Mesodermal cell (in vitro differentiated cells): ENCODE measurements around the gene RALGDS.
"Not testable (repeated sequence)": the region's sequence is repeated elsewhere in the genome, so short reads cannot be mapped to it uniquely, and the experiment has no call there.

Experiments
- H3K27ac ChIP-seq: 2 replicates; pipeline ENCODE4 v1.7.0; 2013; ENCODE audit warnings: mild to moderate bottlenecking, low read depth, low read length, moderate library complexity; ENCODE audit not compliant: severe bottlenecking
- H3K36me3 ChIP-seq: 2 replicates; pipeline ENCODE4 v1.7.1; 2013; ENCODE audit warnings: mild to moderate bottlenecking, low read length, moderate library complexity; ENCODE audit not compliant: control insufficient read depth, insufficient read depth
- H3K4me1 ChIP-seq: one replicate; pipeline ENCODE4 v1.7.1; 2013; ENCODE audit warnings: mild to moderate bottlenecking, low read length; ENCODE audit not compliant: insufficient read depth, control insufficient read depth, poor library complexity, severe bottlenecking
- H3K4me3 ChIP-seq: 2 replicates; pipeline ENCODE4 v1.7.0; 2013; ENCODE audit warnings: low read length, control low read depth, mild to moderate bottlenecking; ENCODE audit not compliant: insufficient read depth, poor library complexity, severe bottlenecking; ENCODE audit errors: extremely low read depth
- H3K9me3 ChIP-seq: 2 replicates; pipeline ENCODE4 v1.7.1; 2013; ENCODE audit warnings: mild to moderate bottlenecking, low read length, moderate library complexity; ENCODE audit not compliant: control insufficient read depth
- WGBS, 2 experiments: methylation state at CpG; one replicate each; pipeline ENCODE4 v1.1.5; 2013; ENCODE audit warnings: missing lambda C conversion rate in 2 of 2; ENCODE audit not compliant: insufficient coverage in 2 of 2; 5-methylcytosine and 5-hydroxymethylcytosine counted together

Gene RALGDS

DNA sequence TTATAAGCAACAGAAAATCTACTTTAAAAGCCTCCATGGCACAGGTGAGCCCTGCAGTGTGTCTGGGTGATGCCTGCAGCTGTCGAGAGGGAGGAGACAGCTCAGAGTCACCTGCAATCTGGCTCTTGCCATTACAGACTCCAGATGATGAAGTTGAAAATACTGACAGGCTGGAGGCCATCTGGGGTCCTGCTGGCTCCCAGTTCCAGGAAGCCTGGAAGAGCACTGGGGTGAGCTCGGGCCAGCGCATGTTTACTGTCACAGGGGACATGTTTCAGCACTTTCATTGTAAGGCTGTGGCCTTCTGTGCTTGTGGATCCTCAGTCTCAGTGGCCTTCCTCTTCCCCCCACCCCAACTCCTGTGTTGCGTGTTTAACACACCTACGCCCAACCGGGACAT is 30.9 kb downstream of the RALGDS start:
- H3K4me1 ChIP-seq = no peaks in the 10 kb centered on the region
- H3K4me3 ChIP-seq = no peak overlapping the region
- H3K27ac ChIP-seq = no peak overlapping the region
- 75 to 100% methylated on average over 2 to 4 of the region's 6 CpGs for WGBS, 2 experiments
- no peaks in the 10 kb centered on the region for H3K9me3 ChIP-seq
- no peaks in the 10 kb centered on the region for H3K36me3 ChIP-seq

DNA sequence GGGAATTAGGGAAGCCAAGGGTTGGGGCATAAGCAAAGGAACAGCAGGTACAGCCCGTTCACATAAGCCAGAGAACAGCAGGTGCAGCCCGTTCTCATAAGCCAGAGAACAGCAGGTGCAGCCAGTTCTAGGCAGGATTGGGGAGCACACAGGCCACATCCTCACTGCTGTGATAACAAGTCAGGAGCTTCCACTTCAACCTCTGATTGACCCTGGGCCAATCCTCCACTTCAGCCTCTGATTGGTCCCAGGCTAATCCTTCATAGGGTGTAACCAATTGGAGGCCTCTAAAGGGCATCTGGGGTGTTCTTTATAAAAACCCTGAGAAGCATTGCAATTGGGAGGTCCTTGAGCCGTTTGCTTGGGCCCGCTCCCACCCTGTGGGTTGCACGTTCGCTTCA is 31.8 kb downstream of the RALGDS start:
- Histone ChIP-seq H3K4me3 (no peak overlapping the region), H3K27ac (no peak overlapping the region), H3K9me3 (no peaks in the 10 kb centered on the region), H3K4me1 (no peaks in the 10 kb centered on the region), H3K36me3 (no peaks in the 10 kb centered on the region)
- 93 to 98% methylated on average over 4 to 6 of the region's 6 CpGs for WGBS, 2 experiments

DNA sequence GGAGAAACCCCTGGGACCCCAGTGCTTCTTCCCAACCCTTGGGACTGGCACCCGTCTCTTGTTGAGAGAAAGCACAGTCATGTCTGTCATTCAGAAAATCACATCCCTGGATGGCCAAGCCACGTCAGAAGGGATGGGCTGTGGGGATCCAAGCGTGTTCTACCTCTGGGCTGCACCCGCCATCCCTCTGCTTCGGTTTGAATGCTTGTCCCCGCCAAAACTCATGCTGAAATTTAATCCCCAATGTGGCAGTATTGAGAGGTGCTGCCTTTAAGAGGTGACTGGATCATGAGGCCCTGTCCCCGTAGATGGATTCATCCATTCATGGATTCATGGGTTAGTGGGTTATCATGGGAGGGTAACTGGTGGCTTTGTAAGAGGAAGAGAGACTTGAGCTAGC is 32.3 kb downstream of the RALGDS start:
- WGBS, 2 experiments = 90 to 98% methylated on average over 7 of the region's 7 CpGs
- Histone ChIP-seq H3K4me3 (no peak overlapping the region), H3K4me1 (no peaks in the 10 kb centered on the region), H3K27ac (no peak overlapping the region), H3K9me3 (no peaks in the 10 kb centered on the region), H3K36me3 (no peaks in the 10 kb centered on the region)

DNA sequence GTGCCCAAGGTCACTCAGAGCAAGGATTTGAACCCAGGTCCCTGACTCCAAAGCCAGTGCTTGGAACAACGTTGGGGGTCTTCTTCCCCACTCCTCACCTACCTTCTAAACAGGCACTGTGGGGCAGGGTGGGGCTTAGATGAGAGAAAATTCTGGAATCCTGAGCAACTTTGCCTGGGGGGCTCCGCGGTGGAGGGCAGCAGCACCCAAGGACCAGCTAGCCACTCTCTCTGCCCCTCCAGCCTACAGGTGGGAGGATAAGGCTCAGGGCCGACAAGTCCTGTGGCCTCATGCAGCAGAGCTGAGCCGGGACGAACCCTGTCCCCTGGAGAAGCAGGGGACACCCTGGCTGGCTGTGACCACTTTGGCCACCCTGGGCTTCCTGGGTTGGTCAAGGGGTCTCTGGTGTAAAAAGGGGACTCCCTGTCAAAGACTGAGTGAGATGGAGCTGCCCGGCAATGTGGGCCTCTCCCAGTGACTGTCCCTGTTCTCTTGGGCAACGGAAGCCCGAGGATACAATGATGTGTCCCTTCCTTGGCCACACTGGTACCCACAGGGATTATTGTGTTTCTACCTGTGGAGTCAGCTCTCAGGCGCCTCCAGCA is 32.8 kb downstream of the RALGDS start:
- H3K9me3 ChIP-seq = no peaks in the 10 kb centered on the region
- no peaks in the 10 kb centered on the region for H3K36me3 ChIP-seq
- H3K4me3 ChIP-seq = no peak overlapping the region
- no peaks in the 10 kb centered on the region for H3K4me1 ChIP-seq
- no peak overlapping the region for H3K27ac ChIP-seq
- 88 to 97% methylated on average over 5 to 9 of the region's 10 CpGs for WGBS, 2 experiments

DNA sequence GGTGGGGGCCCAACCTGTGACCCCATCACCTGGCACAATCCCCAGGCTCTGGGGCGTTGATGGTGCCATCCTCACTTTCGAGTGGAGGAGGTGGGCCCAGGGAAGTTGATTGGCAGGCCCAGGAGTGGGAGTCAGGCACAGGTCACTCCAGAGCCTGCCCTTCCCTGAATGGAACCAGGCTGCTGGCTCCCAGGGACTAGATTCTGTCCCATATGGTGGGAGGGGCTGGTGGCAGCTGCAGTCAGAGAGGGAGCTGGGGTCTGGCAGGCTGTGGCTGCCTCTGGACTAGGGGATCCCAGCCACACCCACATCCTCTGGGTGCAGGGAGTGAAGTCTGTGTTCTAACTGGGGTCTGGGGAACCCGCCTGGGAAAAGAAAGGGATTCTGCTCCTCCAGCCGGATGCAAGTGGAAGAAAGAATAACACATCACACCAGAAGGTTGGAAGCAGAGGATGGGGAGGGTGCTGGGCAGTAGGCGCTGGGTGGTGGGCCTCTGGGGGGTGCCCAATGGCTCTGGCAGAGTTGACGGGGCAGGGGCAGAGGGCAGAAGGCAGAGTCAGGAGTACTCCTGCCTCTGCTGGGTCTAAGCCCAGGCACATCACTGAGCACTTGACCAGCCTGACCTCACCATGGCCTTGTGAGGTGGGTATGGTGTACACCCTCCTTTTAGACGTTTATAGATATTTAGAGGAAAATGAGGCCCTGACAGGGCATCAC is 33.5 kb downstream of the RALGDS start:
- H3K27ac ChIP-seq = no peak overlapping the region
- WGBS, 2 experiments = 78 to 82% methylated on average over 5 to 7 of the region's 7 CpGs
- H3K36me3 ChIP-seq = no peaks in the 10 kb centered on the region

DNA sequence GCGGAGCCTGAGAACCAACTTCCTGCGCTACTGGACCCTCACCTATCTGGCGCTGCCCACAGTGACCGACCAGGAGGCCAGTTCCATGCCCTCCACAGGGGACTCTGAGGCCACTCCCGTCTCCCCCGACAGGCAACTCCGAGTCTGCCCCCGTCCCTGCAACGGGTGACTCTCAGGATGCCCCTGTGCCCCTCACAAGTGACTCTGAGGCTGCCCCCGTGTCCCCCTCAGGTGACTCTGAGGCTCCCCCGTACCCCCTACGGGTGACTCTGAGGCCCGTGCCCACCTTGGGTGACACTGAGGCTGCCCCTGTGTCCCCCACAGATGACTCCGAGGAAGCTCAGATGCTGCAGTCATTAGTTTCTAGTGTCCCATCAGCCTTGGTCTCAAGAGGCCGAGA is 34.1 kb downstream of the RALGDS start:
- H3K4me3 ChIP-seq = no peak overlapping the region
- H3K36me3 ChIP-seq = no peaks in the 10 kb centered on the region
- H3K9me3 ChIP-seq = no peaks in the 10 kb centered on the region
- no peak overlapping the region for H3K27ac ChIP-seq
- H3K4me1 ChIP-seq = no peaks in the 10 kb centered on the region
- 83 to 87% methylated on average over 12 to 14 of the region's 15 CpGs for WGBS, 2 experiments

More for the DNA sequence above, 33.5 kb downstream of the RALGDS start:
- Histone ChIP-seq H3K9me3 (no peaks in the 10 kb centered on the region), H3K4me1 (no peaks in the 10 kb centered on the region), H3K4me3 (no peak overlapping the region)

DNA sequence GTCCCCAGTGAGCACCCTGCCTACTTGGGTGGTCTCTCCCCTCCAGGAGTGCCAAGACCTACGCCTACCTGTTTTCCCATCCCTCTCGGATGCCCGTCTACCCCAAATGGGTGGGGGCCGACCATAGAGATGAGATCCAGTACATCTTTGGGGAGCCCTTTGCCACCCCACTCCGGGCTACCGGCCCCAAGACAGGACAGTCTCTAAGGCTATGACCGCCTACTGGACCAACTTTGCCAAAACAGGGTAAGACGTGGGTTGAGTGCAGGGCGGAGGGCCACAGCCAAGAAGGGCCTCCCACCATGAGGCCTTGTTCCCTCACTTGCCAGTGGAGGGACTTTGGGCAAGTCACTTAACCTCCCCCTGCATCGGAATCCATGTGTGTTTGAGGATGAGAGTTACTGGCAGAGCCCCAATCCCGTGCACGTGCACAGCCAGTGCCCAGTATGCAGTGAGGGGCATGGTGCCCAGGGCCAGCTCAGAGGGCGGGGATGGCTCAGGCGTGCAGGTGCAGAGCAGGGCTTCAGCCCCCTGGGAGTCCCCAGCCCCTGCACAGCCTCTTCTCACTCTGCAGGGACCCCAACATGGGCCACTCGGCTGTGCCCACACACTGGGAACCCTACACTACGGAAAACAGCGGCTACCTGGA is 34.7 kb downstream of the RALGDS start:
- H3K36me3 ChIP-seq, H3K4me3 ChIP-seq, H3K27ac ChIP-seq, H3K9me3 ChIP-seq, H3K4me1 ChIP-seq: not testable (repeated sequence)
- WGBS, 2 experiments = 94 to 98% methylated on average over 8 to 10 of the region's 17 CpGs

DNA sequence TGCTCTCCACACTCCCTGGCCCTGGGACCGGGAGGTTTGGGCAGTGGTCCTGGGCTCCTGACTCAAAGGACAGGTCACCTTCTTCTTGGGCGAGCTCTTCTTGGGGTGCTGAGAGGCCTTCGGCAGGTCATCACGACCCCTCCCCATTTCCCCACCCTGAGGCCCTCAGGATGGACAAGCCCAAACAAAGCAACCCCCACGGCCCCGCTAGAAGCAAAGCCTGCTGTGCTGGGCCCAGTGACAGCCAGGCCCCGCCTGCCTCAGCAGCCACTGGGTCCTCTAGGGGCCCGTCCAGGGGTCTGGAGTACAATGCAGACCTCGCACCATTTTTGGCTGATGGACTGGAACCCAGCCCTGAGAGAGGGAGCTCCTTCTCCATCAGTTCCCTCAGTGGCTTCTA is 37.4 kb downstream of the RALGDS start:
- not testable (repeated sequence) for H3K9me3 ChIP-seq, H3K27ac ChIP-seq, H3K36me3 ChIP-seq, H3K4me3 ChIP-seq
- peaks cover 13% of the 10 kb centered on the region for H3K4me1 ChIP-seq
- 100% methylated on average over 1 of the region's 9 CpGs; no CpG with 5 or more reads in 1 of the 2 experiments for WGBS, 2 experiments

DNA sequence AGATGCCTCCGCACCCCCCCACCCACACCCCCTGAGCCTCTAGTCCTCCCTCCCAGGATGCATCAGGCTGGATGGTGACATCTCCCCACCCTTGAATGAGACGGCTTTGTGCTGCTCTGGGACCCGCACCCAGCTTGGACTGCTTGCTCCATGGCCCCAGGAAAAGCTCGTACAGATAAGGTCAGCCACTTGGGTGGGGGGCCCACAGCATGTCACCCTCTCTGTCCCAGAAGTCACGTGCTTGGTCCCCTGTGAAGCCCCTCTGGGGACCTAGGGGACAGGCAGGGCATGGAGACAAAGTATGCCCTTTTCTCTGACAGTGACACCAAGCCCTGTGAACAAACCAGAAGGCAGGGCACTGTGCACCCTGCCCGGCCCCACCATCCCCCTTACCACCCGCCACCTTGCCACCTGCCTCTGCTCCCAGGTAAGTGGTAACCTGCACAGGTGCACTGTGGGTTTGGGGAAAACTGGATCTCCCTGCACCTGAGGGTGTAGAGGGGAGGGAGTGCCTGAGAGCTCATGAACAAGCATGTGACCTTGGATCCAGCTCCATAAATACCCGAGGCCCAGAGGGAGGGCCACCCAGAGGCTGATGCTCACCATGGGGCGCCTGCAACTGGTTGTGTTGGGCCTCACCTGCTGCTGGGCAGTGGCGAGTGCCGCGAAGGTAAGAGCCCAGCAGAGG is 38.9 kb downstream of the RALGDS start:
- not testable (repeated sequence) for H3K27ac ChIP-seq, H3K9me3 ChIP-seq, H3K36me3 ChIP-seq, H3K4me3 ChIP-seq
- WGBS, 2 experiments = 86 to 96% methylated on average over 3 to 5 of the region's 12 CpGs
- peaks cover 20% of the 10 kb centered on the region for H3K4me1 ChIP-seq

DNA sequence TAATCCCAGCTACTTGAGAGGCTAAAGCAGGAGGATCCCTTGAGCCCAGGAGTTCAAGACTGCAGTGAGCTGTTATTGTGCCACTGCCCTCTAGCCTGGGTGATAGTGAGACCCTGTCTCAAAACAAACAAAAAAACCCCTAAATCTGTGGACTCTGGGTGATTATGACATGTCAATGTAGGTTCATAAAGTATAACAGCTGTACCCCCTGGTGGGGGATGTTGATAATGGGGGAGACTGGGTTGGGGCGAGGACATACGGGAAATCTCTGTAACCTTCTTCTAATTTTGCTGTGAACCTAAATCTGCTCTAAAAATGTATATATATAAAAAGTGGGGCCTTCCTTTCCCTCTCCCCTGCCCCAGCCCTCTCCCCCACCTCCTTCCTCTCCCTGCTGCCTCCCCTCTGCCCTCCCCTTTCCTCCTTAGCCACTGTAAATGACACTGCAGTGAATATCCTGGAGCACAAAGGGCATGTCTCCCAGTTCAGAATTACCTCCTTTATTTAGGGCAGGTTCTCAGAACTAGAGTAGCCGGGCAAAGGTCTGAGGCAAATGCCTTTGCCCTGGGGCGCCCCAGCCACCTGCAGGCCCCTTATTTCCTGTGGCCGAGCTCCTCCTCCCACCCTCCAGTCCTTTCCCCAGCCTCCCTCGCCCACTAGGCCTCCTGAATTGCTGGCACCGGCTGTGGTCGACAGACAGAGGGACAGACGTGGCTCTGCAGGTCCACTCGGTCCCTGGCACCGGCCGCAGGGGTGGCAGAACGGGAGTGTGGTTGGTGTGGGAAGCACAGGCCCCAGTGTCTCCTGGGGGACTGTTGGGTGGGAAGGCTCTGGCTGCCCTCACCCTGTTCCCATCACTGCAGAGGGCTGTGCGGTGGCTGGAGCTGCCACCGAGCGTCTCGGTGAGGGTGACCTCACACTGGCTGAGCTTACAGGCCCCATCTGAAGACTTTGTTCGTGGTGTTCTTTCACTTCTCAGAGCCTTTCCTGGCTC is 40.0 kb downstream of the RALGDS start:
- not testable (repeated sequence) for H3K4me3 ChIP-seq, H3K9me3 ChIP-seq, H3K27ac ChIP-seq, H3K36me3 ChIP-seq
- H3K4me1 ChIP-seq = peaks cover 29% of the 10 kb centered on the region
- 90 to 94% methylated on average over 5 to 6 of the region's 18 CpGs for WGBS, 2 experiments
